T-helper 1 cell treated with Interleukin-12 subunit alpha and Interleukin-12 subunit beta and Interleukin-4 antibody, amounts not matched to agents 30 ng/mL and 1 ng/mL, for 36 hours (primary cell): Measurements from ENCODE around the gene RALGDS. TPM values are rescaled to one million over a fixed set of nuclear protein-coding genes. Genes with fewer than 3 reads are reported as not detected.

Experiments
- intact Hi-C: fragments of 100-400 bp; cut with micrococcal nuclease; formaldehyde crosslinking; loops from one replicate; pipeline ENCODE4 v1.15.1; 2024
- total RNA-seq: library from RNA; stranded (reverse); gene quantifications from 2 replicates; pipeline ENCODE4 v1.2.3, GENCODE V29; 2022

Gene RALGDS
- total RNA-seq, 1 donor from 2014 or later: 128 TPM

DNA sequence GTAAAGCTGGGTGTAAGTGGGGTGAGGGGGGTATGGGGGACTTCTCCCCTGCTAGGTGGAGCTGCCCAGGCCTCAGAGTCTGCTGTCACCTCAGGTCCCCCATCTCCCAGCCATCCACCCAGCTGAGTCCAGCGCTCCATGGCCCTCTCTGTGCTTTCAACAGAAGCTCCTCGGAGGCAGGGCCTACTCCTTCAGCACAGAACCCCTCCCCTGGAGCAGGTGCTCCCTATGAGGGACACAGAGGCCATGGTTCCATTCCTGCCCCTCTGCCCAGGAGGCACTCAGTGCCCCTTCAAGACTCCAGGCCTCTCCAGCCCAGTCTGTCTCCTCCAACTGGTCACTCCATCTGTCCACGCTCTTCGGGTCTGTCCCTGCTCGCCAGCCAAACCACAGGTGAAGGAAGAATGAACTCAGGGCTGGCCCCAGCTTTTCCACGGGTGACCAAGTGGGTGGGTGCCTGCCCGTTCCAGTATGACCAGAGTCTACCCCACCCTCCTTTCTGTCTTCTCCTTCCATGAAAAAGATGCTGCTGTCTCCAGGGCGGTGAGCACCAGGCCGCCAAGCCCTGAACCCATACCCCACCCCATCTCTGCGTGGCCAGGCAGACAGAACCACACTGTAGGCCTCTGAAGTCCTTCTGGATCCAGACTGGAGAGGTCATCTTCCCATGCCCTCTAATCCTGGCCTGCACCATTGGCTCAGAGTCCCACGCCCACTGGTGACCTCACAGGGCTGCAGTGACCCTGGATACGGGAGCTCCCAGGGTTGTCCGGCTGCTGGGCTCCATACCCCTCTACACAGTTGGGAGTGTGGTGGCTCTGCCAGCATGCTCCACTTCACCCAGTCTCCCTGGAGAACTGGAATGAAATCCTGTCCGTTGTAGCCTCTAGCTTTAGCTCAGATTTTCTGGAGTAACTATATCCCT, 30.8 kb upstream of the RALGDS start:
- intact Hi-C loops: no loop called here

DNA sequence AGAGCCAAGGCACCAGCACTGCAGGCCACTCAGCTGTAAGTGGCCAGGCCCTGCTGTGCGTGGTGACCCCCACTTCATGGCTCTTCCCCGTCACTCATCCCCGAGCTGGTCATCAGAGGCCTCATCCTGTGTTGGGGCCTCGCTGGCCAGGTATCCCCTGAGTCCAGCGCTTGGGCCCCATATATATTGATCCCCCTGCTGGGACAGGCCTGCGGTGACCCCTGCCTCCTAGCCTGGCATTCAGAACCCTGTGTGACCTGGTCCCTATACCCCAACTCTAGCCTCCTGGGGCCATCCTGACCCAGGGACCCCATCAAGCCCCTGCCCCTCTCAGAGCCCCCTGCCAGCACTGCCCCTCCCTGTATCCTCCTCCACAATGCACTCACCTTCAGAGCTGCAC, 30.0 kb upstream of the RALGDS start:
- intact Hi-C loops: no loop called here

DNA sequence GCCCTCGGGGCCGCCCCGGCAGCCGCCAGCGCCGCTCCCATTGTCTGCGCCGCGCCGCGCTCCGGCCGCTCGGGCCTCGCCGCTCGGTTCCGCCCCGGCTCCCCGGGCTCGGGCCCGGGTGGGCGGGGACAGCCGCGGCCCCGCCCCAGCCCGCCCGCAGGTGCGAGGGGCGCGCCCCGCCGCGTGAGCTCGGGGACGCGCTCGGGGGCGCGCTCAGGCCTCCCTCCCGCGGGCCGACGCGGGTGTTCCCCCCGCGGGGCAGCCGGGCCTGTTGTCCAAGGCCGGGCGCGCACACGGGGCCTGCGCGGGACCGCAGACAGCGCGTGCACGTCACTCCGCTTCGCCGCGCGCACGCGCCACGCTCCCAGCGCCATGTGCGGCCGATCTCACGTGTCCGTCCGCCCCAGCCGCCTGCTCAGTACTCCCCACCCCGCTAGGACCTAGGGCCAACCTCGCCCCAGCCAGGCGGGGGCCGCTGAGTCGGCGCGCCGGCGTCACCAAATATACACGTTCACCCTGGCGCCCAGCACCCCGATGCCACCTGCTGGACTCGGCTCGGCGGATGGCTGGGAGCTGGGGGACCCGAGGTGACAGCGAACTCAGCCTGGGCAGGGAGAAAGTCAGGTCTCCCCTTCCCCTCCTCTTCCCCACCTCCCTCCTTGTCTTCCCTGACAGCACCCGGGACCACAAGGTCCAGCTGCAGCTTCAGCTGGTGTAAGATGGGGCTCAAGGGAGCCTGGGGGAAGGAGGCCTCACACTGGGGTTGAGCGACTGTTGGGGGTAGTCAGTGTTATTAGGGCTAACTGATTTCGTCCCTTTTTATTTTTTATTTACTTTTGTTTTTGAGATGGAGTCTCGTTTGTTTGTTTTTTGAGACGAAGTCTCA, 28.3 kb upstream of the RALGDS start:
- intact Hi-C loops: loop anchor here (1.0 to 10.0 kb wide), 6 partner anchors 36 to 475 kb away; partner anchors contain the start of genes CACFD1, GTF3C4, MED22 and RPL7A

DNA sequence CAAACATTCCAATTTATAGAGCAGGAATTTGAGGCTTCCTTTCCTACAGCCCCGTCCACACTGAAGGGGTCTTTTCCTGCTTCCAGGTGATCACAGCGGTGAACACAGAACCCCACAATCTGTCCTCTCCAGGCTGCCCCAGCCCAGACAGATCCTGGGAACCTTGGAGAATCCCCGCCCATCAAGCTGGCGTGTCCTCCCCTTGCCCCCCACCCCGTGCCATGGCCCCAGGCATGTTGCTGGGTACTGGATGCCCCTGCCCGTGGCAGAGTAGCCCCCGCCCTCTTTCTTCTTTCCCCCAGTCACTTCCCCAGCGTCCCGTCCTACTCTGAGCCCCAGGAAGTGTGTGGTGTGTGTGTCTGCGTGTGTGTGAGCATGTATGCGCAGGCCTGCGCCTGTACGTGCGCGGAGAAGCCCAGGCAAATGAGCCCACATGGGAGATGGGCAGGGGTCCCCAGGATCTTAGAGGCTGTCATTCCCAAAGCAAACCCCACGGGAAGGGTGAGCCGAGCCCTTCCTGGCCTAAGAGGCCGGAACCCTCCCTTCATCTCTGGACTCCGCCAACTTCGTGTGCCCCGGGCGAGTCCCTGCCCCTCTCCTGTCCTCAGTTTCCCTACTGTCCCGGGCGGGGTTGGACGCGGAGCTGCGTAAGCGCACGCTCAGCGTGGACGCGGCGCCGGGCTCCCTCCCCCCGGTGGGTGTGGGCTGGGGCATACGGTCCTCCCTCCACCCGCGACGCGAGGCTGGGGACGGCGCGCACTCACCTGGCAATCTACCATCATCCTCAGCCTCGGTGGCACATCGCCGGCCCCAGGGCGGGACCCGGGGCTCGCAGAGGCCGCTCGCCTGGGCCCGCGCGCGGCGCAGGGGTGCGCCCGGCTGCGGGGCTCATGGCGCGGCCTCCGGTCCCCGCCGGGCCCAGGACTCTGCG, 27.4 kb upstream of the RALGDS start:
- intact Hi-C loops: loop anchor here (1.0 to 10.0 kb wide), 6 partner anchors 37 to 474 kb away; partner anchors contain the start of genes CACFD1, GTF3C4, MED22 and RPL7A

DNA sequence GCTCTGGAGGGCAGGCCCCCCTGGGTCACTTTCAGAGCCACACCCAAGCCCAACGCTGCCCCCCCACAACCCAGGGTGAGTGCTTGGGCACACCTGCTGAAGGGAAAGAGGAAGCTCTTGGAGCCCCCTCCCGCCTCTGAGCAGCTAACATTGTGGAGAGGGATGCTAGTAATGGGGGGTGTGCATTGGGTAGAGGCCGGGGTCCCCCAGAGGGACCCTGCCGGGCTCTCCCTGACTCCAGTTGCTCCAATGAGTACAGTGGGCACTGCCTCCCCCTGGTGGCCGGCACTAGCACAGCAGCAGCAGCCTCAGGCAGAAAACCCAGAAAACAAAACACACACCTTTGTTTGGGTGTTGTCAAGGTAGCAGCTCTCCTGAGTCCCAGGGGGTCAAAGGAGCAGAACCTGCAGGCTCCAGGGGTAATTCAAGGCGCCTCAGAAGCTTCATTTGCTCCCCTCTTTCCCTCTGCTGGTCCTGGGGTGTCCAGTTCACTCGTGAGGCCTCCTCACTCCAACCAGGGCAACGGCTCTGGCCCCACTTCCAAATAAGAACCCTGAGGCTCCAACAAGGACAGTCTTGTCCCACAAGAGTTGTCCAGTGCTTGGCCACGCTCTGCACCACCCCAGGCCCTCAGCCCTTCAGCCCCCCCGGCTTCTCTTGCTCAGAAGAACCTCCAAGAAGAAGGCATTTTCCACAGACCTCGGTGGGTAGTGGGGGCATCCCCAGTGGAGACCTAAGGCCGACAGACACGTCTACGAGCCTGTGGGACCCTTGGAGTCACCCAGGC, 26.6 kb upstream of the RALGDS start:
- intact Hi-C loops: loop anchor here (1.0 to 10.0 kb wide), 5 partner anchors 99 to 473 kb away; partner anchors contain the start of genes GTF3C4, MED22, RPL7A and TSC1

DNA sequence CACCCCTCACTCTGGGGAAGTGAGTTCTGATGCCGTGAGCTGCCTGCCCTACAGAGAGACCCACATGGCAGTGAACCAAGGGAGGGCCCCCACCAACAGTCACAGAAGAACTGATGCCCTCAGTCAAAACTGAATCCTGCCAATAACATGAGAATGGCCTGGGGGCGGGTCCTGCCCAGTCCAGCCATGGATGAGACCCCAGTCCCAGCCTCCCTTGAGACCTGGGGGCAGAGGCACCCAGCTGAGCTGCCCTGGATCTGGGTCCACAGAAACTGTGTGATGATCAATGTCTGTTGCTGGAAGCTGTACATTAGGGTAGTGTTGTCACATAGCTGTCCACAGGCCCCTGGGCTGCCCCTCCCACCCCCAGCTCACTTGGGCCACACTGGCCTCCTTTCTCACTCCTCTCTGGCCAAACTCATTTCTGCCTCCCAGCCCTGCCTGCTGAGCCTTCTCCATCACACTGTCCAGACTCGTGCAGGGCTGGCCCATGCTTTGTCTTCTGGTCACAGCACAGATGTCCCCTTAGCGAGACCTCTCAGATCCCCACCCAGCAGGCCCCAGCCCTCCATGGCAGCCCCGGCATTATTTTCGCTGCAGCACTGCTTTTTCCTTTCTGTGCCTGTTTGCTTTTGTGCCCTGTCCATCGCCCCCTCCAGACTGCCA, 25.8 kb upstream of the RALGDS start:
- intact Hi-C loops: loop anchor here (1.0 to 10.0 kb wide), 3 partner anchors 99 to 472 kb away; partner anchors contain the start of gene GTF3C4

DNA sequence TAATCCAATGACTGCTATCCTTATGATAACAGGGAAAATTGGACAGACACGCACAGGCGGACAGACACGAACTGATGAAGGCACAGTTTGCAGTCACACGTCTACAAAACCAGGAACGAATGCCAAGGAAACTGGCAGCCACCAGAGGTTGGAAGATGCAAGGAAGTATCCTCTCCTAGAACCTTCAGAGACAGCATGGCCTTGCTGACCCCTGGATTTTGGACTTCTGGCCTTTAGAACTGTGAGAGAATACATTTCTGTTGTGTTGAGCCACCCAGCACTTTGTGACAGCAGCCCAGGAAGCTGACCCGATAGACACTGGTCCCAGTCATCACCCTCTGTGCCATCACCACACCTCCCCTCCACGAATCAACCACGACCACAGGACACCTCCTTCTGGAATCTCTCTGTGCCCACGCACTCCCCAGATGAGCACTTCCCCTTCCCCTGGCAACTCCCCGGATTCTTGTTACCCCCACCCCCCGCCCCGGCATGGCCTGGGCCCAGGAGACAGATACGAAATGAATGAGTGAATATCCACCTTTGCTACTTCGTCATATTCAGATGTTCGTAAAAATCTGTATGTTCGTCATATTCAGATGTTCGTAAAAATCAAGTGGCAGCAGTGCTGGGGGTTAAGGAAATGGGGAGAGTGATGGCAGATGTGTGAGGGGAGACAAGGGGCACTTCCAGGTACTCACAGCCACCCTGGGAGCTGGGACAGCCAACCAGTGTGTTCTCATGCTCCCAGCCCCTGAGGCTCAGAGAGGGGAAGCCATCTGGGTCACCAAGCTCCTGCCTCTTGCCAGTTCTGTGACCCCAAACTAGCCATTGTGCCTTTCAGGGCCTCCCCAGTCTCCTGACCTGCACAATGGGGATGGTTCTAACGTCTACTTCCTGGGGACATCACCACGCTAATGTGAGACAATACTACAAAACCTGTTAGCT, 24.1 kb upstream of the RALGDS start:
- intact Hi-C loops: loop anchor here (1.0 to 10.0 kb wide), 9 partner anchors 12 to 992 kb away; partner anchors contain the start of genes CACFD1, GTF3C4, GTF3C5 and RALGDS

DNA sequence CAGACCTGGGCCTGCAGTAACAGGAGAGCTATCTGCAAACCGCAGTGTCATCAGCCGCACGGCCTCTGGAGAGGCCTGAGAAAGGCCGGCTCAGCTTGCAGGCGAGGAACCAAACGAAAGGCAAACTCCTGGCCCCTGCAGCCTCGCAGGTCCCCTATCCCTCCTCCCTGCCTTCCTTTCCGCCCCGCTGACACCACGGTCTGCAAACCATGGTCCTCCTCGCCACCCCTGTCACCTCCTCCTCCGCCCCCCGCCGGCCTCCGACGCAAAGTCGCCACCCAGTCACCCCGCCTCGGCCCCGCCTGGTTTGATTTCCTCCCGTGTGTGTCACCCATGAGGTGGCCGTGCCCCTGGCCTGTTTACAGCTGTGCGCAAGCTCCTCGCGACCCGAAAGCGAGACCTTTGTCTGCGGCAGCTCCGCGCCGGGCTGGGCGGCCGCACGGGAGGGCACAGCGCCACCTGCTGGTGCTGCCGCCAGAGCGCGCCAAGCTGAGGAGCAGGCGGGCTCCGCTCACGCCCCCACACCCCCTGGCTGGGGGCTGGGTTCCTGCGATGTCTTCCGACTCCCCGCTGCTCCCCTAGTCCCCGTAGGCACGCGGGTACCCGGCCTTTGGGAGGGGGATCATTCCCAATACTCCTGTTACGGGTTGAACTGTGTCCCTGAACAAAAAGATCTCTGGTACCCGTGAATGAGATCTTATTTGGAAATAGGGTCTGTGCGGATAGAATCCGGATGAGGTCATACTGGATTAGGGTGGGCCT, 23.3 kb upstream of the RALGDS start:
- intact Hi-C loops: loop anchor here (1.0 to 10.0 kb wide), 9 partner anchors 11 to 993 kb away; partner anchors contain the start of genes CACFD1, GTF3C4, GTF3C5 and RALGDS

DNA sequence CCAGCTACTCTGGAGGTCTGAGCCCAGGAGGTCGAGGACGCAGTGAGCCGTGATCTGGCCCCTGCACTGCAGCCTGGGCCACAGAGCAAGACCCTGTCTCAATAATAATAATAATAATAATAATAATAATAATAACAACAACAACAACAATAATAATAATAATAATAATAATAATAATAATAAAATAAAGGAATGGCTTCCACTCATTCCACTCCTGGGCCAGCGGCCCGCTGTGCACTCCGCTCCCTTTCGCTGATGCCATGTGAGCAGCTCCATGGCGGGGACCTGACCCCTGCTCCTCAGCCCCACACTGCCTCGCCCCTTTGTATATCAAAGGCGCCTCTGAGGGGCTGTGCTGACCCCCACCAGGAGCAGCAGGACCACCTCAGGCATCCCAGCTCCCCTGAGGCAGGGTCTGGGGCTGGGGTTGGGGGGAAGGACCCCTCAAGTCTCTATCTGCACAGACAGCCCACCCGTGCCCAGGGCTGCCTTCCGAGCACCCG, 22.6 kb upstream of the RALGDS start:
- intact Hi-C loops: loop anchor here (1.0 to 10.0 kb wide), 9 partner anchors 10 to 994 kb away; partner anchors contain the start of genes CACFD1, GTF3C4, GTF3C5 and RALGDS

DNA sequence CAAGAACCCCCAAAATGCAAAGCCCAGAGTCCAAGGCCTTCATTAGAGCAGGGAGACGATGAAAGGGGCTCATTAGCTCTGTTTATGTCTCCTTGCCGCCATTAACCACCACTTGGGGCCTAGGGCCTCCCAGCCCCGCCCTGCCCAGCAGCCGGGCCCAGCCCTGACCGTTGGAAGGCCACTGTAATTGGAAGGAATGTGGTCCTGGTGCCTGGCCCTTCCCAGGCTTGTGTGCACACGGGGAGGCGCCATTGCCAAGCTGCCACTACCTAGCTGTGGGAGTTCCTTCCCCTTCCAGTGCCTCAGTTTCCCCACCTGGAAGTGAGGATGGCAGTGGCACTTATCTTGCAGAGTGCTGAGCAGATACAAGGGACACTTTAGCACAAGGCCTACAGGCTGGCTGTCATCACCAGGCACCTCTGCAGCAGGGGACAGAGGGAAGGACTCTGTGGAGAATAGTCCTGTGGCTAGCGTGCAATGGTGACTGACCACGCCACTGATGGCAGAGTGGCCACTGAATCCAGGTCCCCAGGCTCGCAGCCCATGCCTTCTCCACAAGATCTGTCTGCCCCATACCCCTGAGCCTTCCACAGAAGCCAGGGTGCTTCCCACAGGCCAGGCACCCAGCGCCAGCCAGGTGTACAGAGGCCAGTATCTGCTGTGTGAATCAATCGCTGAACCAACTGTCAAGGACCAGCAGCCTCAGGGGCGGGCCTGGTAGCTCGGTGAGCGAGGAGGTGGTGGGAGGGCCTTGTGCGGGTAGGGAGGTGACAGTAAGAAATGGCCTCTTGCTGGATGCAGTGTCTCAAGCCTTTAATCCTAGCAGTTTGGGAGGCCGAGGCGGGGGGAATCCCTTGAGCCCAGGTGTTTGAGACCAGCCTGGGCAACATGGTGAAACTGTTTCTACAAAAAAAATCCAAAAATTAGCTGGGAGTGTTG, 21.9 kb upstream of the RALGDS start:
- intact Hi-C loops: loop anchor here (5.0 to 10.0 kb wide), 2 partner anchors 468 to 994 kb away; partner anchors contain the start of genes GTF3C4 and WDR5

DNA sequence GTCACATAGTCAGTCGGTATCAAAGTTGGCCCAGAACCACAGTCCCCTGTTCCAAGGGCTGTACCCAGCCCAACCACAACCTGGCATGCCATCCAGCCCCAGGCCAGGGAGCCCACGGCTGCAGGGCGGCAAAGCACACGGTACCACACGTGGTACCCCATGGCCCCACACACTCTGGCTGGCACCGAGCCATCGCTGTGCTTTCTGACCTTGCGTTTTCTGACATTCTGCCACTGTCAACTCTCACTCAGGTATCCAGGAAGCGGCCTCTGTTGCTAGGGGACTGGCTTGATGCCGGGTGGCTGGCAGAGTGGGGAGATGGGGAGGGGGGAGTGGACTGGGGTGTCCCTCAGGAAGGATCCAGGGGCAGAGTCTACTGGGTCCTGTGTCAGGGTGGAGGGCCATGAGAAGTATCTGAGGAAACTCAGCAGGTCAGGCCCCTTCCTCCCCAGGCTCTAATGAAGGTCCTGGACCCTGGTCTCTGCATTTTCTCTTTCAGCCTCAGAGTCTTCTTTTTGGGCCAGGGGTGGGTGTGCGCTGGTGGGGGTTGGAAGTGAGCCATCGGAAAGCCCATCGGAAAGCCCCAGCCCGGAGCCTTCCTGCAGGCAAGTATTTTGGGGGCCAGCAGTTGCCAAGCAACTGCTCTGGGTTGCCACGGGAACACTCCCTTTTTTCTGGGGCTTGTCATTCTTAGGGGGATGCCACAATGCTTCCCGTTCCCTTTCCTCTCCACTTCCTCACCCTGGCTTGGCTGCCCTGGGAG, 21.0 kb upstream of the RALGDS start:
- intact Hi-C loops: loop anchor here (5.0 to 10.0 kb wide), 2 partner anchors 467 to 995 kb away; partner anchors contain the start of genes GTF3C4 and WDR5

DNA sequence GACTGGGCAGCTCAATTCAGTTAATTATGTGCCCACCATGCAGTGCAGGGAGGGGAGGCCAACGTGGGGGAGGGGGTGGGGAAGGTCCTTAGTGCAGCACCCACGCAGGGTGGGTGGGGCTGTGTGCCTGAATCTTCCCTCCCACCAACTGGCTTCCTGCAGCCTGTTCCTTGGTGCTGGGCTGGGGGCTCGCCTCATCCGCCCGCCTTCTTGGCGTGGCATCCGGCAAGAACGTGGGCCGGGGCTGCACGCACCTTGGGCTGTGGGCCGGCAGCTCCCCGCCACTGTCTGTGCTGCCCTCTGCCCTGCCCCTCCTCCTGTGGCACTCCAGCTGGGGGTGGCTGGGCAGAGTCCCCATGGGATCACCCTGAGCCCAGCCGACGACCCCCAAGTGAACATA, 19.6 kb upstream of the RALGDS start:
- intact Hi-C loops: loop anchor here (5.0 to 10.0 kb wide), 2 partner anchors 466 to 997 kb away; partner anchors contain the start of genes GTF3C4 and WDR5

DNA sequence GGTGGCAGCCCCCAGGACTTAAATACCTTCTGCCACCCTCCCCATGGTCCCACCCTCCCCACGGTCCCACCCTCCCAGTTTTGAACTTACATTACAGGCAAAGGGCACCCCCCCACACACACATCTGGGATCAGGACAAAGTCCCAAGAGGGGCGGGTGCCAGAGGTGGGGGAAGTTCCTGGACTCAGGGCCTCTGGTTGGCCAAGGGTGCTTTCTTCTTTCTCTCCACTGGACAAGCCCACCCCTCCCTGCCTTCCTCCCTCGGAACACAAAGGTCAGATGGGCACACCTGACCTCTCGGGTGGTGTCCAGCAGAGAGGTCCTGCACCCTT, 19.1 kb upstream of the RALGDS start:
- intact Hi-C loops: loop anchor here (5.0 to 10.0 kb wide), 2 partner anchors 465 to 997 kb away; partner anchors contain the start of genes GTF3C4 and WDR5
